Measurements from ENCODE around the gene KLHDC7B. TPM values are rescaled to one million over a fixed set of nuclear protein-coding genes. Genes with fewer than 3 reads are reported as not detected.

Gene KLHDC7B
- total and polyA plus RNA-seq, 10 of the 15 experiments (the other 5 are each of a cell fraction or from before 2014, with no cell fraction given) = 0.05 to 2.2 (median 0.93) TPM; not detected in 2

DNA sequence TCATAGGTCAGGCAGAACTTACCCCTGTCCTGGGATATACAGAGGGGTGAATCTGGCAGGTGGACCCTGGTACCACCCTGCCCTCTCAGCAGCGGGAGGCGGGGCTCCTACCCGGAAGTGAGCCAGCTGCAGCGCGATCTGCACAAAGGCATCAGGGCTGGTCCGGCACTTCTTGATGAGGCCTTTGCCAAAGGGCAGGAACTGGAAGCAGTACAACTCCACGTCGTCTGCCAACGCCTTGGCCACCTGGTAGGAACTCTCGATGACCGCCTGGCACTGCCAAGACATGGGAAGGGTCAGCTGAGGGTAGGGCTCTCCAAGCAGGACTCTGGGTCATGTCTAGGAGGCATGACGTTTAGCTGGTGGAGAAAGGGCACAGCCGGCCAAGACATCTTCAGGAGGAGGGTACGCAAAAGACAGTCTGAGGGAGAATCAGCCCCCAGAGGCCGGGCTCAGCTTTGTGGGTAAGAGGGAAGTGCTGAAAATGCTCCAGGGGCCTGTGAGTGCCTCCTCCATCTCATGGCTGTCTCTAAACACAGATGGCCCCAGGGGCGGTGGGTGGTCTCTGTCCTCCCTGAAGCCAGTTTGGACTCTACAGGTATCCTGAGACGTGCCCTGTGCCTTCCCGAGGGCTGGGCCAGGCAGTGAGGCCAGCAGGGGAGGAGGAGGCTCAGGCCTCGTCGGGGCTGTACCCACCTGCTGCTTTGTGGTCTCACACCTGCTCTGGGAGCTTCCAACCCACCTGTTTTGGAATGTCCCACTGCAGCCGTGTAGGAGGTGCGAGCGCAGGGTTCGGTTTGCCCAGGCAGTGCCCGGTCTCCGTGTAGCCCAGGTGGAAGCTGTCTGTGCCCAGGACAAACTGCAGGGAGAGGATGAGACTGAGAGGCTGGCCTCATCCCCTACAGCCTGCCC lies 25.8 kb downstream of the KLHDC7B start:
- H3K79me2 ChIP-seq (ENCODE audit: control insufficient read depth, insufficient read depth, low read length) = no peaks in the 10 kb centered on the region
- BruUV-seq (replicated peaks) = no TSS peak
- no peak overlapping the region for H2AFZ ChIP-seq (ENCODE audit: control insufficient read depth, low read depth, low read length)
- ChIA-PET CTCF (interaction anchor here (0.9 to 2.1 kb wide), 3 partner anchors 8 to 50 kb away, joined by 3 to 12 read pairs (median 4); partner anchors contain the start of genes SCO2 and SYCE3), SMC1A (ENCODE audit: uncharacterized antibody, unreplicated experiment) (interaction anchor here (0.7 kb wide), 1 partner anchor 128 kb away, joined by 3 read pairs; no protein-coding TSS in a partner anchor), POLR2A (no interaction called here), RAD21 (ENCODE audit: unreplicated experiment) (interaction anchor here (0.8 kb wide), 1 partner anchor 42 kb away, joined by 3 read pairs; no protein-coding TSS in a partner anchor)
- FAIRE-seq (no peak), DNase-seq (ENCODE audit: low read depth, low spot score) (no peak), ATAC-seq (no peak)
- TF ChIP-seq, protein P1, sequence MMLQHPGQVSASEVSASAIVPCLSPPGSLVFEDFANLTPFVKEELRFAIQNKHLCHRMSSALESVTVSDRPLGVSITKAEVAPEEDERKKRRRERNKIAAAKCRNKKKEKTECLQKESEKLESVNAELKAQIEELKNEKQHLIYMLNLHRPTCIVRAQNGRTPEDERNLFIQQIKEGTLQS (IDR thresholded peaks at IDR 0.05; ENCODE audit: borderline replicate concordance, extremely low read depth, low read depth, low read length) = no peak
- TF ChIP-seq BRCA1 (IDR thresholded peaks at IDR 0.05; ENCODE audit: low read depth, low read length) (no peak), ZNF217 (IDR thresholded peaks at IDR 0.05) (no peak), NFYB (IDR thresholded peaks at IDR 0.05; ENCODE audit: insufficient read depth, low read depth, low read length) (no peak), TCF12 (IDR thresholded peaks at IDR 0.05; ENCODE audit: low read depth, low read length) (no peak), PML (IDR thresholded peaks at IDR 0.05; ENCODE audit: low read length) (no peak), POLR2AphosphoS5 (IDR thresholded peaks at IDR 0.05; ENCODE audit: low read length) (no peak), JUND (IDR thresholded peaks at IDR 0.05; ENCODE audit: low read depth, low read length) (no peak), SMAD5 (IDR thresholded peaks at IDR 0.05; ENCODE audit: low read depth) (no peak), TCF7 (IDR thresholded peaks at IDR 0.05; ENCODE audit: borderline replicate concordance) (no peak), CHD2 (IDR thresholded peaks at IDR 0.05; ENCODE audit: borderline replicate concordance, low read depth, low read length) (no peak), MXI1 (IDR thresholded peaks at IDR 0.05; ENCODE audit: low read depth, low read length) (no peak), BACH1 (IDR thresholded peaks at IDR 0.05; ENCODE audit: borderline replicate concordance) (no peak), YBX1 (IDR thresholded peaks at IDR 0.05) (no peak), CBX5 (IDR thresholded peaks at IDR 0.05; ENCODE audit: low read depth) (no peak)
- TF ChIP-seq, protein P2, sequence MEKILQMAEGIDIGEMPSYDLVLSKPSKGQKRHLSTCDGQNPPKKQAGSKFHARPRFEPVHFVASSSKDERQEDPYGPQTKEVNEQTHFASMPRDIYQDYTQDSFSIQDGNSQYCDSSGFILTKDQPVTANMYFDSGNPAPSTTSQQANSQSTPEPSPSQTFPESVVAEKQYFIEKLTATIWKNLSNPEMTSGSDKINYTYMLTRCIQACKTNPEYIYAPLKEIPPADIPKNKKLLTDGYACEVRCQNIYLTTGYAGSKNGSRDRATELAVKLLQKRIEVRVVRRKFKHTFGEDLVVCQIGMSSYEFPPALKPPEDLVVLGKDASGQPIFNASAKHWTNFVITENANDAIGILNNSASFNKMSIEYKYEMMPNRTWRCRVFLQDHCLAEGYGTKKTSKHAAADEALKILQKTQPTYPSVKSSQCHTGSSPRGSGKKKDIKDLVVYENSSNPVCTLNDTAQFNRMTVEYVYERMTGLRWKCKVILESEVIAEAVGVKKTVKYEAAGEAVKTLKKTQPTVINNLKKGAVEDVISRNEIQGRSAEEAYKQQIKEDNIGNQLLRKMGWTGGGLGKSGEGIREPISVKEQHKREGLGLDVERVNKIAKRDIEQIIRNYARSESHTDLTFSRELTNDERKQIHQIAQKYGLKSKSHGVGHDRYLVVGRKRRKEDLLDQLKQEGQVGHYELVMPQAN (conservative IDR thresholded peaks at IDR 0.05) = no peak
- 81% methylated on average over 26 of the region's 26 CpGs for WGBS (ENCODE audit: insufficient coverage, insufficient replicate concordance, low lambda C conversion rate, missing lambda C conversion rate)
- H3K27ac ChIP-seq (ENCODE audit: control insufficient read depth, insufficient read depth) = no peak overlapping the region
- no peaks in the 10 kb centered on the region for H4K20me1 ChIP-seq (ENCODE audit: control insufficient read depth, insufficient read depth)
- intact Hi-C loops (cut with micrococcal nuclease; ENCODE audit: unreplicated experiment) = no loop called here
- H3K4me2 ChIP-seq (ENCODE audit: control insufficient read depth, insufficient read depth) = no peak overlapping the region
- peaks cover 14 to 20% of the 10 kb centered on the region in 2 experiments; a peak in 3 of 4 replicates for H3K36me3 ChIP-seq (ENCODE audit: control insufficient read depth in 2 of 2, insufficient read depth in 2 of 2, low read length in 1 of 2)
- in situ Hi-C loops (cut with MboI) = no loop called here
- H3K9ac ChIP-seq (ENCODE audit: control insufficient read depth, insufficient read depth, low read length) = no peak overlapping the region
- H3K27me3 ChIP-seq (replicated peaks in 1 of 2; ENCODE audit: control insufficient read depth in 2 of 2, insufficient read depth in 2 of 2, low read length in 1 of 2) = no peaks in the 10 kb centered on the region
- H3K4me3 ChIP-seq = no peak overlapping the region
- no peaks in the 10 kb centered on the region for H3K9me3 ChIP-seq (replicated peaks; ENCODE audit: control insufficient read depth, insufficient read depth, low read length)
- peaks cover 7% of the 10 kb centered on the region for H3K4me1 ChIP-seq (ENCODE audit: control insufficient read depth, insufficient read depth, low read length)

Measured in GM12878 (cell line).